NCI-H510A (cell line): Measurements from ENCODE around the gene ALMS1.
"Not testable (repeated sequence)": the region's sequence is repeated elsewhere in the genome, so short reads cannot be mapped to it uniquely, and the experiment has no call there.

Experiments
- DNase-seq: peaks from one replicate; lab custom pipeline; 2025; lab: John Stamatoyannopoulos, UW

The ALMS1 gene, protein sequence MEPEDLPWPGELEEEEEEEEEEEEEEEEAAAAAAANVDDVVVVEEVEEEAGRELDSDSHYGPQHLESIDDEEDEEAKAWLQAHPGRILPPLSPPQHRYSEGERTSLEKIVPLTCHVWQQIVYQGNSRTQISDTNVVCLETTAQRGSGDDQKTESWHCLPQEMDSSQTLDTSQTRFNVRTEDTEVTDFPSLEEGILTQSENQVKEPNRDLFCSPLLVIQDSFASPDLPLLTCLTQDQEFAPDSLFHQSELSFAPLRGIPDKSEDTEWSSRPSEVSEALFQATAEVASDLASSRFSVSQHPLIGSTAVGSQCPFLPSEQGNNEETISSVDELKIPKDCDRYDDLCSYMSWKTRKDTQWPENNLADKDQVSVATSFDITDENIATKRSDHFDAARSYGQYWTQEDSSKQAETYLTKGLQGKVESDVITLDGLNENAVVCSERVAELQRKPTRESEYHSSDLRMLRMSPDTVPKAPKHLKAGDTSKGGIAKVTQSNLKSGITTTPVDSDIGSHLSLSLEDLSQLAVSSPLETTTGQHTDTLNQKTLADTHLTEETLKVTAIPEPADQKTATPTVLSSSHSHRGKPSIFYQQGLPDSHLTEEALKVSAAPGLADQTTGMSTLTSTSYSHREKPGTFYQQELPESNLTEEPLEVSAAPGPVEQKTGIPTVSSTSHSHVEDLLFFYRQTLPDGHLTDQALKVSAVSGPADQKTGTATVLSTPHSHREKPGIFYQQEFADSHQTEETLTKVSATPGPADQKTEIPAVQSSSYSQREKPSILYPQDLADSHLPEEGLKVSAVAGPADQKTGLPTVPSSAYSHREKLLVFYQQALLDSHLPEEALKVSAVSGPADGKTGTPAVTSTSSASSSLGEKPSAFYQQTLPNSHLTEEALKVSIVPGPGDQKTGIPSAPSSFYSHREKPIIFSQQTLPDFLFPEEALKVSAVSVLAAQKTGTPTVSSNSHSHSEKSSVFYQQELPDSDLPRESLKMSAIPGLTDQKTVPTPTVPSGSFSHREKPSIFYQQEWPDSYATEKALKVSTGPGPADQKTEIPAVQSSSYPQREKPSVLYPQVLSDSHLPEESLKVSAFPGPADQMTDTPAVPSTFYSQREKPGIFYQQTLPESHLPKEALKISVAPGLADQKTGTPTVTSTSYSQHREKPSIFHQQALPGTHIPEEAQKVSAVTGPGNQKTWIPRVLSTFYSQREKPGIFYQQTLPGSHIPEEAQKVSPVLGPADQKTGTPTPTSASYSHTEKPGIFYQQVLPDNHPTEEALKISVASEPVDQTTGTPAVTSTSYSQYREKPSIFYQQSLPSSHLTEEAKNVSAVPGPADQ (N-terminal part only)

DNA sequence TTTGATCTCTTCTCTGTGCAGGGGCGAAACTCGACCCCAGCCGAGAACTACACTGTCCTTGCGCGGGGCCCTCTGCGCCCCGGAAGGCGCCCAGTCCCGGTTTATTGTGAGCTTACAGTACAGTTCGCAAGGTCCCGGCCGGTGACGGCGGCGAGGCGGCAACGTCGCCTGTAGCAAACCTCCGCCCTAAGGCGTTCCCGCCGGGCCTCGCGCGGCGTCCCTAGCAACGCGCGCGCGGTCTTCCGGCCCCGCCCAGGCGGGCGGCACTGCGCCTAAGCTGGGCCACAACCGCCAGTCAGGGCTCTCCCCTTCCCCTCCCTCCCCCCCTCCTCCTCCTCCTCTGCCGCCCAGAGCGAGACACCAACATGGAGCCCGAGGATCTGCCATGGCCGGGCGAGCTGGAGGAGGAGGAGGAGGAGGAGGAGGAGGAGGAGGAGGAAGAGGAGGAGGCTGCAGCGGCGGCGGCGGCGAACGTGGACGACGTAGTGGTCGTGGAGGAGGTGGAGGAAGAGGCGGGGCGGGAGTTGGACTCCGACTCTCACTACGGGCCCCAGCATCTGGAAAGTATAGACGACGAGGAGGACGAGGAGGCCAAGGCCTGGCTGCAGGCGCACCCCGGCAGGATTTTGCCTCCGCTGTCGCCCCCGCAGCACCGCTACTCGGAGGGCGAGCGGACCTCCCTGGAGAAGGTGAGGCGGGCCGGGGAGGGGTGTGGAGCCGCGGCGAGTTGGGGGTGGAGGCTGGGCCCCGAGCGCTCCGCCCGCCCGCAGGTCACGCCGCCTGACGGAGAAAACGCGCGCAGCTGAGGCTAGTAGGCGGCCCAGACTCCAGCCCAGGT is at the start of gene ALMS1:
Gene ALMS1, plus strand, starts transcription at position 333 of the 838 bp plus-strand sequence. Its CDS starts 33 bp downstream, at position 366.
- DNase-seq: peak; percentile 93

DNA sequence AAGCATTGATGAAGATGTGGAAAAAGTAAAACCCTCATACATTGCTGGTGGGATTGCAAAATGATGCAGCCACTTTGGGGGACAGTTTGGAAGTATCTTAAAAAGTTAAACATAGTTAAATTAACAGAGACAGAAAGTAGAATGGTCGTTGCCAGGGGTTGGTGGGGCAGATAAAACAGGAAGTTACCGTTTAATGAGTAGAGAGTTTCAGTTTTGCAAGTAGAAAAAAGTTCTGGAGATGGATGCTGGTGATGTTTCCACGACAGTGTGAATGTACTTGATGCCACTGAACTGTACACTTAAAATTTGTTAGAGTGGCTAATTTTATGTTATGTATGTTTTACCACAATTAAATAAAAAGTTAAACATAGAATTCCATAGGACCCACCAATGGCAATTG is 47.8 kb upstream of the ALMS1 start:
- DNase-seq: no peak

DNA sequence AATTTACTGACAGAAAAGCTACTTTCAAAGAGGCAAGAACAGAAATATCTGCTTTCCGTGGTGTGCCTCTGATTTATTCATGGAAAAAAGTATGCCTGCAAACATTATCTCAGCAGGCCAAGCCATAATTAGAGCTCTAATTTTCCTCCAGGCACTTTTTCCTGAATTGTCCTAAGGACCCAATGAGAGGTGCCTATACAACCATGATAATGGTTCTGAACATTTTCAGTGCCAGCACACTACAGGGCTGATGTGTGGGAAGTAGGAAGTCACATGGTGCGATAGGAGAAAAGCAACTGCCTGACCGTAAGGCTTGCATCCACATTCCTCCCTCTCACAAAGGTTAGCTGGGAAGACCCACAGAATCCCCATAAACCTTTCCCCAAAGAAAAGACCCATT is 46.4 kb upstream of the ALMS1 start:
- no peak for DNase-seq

DNA sequence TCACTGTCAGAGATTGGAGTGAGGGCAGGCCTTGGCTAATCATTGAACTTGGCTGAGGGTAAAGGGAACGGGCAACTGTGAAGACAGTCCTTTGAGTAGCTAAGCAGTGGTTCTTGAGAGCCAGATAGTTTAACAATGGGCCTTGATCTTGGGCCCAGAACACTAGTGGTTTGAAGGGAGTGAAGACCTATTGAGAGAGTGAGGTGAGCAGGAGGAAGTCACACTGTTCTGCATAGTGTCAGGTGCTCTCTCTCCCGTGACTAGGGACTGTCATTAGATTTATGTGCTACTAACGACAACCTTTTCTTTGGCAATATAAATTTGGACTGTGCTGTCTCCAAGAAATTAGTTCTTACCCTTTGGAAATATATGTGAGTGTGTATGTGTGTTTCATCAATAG is 44.6 kb upstream of the ALMS1 start:
- no peak for DNase-seq

DNA sequence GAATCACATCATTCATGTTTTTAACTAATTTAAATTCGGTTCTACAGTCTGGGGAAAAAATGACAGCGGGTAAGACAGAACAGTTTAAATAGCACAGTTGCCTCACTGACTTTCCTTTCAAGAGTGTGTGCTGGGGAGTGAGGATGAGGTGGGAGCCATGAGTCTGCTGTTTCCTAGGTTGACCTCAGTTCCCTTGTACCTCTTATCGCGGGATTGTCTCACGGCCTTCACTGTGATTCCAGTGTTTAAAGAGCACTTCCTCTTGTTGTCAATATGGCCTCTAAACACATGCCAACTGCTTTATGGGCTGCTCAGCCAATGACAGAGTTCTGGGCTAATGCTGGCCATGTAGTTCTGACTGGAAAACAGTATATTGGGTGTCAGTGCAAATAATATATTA is 41.6 kb upstream of the ALMS1 start:
- DNase-seq: no peak

DNA sequence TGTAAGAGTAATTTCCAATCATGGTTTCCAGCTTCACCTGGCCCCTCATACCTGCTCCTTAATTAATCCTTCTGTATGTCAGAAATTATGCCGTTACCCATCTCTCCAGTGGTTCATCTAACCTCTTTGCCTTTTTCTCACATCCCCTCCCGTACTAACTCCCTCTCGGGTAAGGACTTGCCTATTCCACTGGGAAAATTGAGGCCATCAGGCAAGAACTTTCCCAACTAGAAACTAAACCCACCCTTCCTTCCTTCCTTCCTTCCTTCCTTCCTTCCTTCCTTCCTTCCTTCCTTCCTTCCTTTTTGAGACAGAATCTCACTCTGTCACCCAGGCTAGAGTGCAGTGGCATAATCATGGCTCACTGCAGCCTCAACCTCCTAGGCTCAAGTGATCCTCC is 40.9 kb upstream of the ALMS1 start:
- not testable (repeated sequence) for DNase-seq

DNA sequence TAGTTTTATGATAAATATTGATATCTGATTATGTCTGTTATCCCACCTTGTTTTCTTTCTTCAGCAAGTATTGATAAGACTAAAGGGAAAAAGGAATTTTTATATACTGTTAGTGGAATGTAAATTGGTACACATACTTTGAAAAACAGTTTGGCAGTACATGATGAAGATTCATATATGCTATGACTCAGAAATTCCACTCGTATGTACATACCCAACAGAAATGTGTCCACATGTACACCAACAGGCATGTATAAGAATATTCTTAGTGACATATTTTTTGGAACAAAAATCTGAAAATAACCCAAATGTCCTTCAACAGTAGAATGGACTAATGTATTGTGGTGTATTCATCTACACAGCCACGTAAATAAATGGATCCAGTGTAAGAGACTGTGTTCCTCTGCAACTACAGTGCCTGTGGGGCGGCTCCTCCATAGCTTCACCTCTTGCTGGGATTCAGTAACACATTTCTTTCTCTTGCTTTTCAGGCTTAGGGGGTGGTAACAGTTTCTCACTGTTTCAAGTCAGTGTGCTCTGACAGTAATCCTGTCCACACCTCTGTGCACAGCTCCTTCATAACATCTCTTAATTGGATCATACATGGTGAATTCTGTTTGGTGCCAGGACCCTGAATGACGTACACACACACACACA is 35.5 kb upstream of the ALMS1 start:
- DNase-seq: no peak

DNA sequence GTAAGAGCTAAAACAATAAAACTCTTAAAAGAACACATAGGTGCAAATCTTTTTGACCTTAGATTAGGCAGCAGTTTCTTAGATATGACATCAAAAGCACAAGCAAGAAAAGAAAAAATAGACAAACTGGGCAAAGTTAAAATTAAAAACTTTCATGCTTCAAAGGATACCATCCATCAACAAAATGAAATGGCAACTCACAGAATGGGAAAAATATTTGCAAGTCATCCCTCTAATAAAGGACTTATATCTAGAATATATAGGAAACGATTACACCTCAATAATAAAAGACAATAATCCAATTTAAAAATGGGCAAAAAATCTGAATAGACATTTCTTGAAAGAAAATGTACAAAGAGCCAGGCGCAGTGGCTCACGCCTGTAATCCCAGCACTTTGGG is 29.5 kb upstream of the ALMS1 start:
- no peak for DNase-seq

DNA sequence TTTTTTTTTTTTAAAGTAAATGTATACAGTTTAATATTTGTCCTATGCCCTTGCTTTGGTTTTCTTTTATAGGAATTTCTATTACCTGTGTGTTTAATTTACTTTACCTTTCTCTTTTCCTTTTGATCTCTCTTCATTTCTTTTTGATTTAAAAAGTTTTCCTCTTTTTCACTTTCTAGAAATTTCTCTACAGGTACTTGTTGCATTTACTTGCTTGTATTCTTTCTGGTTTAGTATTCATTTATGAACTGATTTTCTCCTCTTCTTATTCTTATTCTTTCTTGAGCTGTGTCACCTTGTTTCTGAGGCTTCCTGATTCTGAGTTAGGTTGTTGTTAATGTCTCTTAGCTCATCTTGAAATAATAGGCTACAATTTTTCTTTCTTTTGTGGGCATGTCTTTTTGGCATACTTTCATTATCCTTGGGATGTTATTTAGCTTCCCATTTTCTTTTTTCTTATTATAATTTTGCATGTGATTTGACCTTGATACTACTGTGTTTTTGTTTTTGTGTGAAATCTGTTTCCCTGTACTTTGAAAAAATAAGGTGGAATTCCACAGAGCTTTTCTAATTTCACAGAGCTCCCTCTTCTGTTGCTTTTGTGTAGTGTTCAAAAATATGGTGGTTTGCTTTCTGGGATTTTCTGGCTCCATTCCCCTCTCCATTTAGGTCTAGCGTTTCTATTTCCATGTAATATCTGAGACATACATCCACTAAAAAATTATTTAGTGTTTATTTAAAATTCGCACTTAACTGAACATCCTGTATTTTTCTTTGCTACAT is 25.5 kb upstream of the ALMS1 start:
- no peak for DNase-seq

DNA sequence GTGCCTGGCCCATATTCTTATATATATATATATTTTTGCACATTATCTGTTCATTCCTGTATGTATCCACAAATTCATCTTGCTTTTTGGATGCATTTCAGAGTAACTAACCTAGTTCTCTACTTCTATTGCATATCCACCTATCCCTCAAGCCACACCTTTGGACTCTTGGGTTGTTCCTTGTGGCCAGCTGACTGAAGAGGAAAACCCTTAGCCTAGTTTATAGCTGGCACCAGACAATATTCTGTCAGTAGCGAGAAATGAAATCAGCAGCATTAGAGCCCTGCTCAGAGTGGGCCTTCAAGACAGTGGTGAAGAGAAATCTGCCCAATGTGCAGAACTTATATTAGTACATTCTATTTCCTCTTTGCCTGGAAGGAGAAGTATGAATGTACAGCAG is 19.6 kb upstream of the ALMS1 start:
- DNase-seq: no peak

DNA sequence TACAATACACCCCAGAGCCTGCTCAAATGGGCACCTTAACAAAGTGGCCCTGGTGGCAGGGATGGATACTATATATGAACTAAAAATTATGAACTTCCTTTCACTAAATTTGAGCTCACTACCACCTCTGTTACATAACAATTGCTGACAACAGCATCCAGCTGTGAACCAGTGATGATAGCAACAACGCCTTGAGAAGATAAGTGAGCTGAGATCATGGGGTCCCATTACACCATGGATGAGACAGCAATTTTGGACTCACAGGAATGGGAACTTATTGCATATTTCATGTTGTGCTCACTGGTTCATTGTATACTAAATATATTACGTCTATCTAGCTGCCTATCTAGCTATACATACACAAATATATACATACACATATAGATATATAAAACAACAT is 16.9 kb upstream of the ALMS1 start:
- DNase-seq: no peak

DNA sequence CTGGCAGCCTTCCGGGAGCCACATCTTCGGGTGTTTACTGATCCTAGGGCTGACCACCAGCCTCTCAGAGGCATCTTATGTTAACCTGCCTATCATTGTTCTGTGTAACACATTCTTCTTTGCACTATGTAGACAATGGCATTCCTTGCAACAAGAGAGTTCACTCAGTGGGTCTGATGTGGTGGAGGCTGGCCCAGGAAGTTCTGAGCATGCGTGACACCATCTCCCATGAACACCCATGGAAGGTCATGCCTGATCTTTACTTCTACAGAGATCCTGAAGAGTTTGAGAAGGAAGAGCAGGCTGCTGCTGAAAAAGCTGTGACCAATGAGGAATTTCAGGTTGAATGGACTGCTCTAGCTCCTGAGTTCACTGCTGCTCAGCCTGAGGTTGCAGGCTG is 15.3 kb upstream of the ALMS1 start:
- DNase-seq: no peak

DNA sequence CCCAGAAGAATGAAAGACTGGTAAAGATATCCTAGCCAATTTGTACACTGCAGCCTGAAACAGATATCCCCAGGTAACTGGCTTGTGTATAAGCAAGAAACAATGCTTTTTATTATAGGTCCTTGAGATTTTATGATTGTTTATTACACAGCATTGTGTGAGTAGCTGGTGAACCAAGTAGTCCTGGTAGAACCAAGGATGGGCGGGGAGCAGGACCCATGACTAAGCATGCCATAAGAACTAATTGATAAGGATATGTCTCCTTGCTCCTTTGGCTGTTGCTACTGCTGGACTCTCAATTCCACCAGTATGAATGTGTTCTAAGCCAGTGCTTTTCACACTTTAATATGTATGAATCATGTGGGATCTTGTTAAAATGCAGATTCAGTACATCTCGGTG is 12.3 kb upstream of the ALMS1 start:
- no peak for DNase-seq

DNA sequence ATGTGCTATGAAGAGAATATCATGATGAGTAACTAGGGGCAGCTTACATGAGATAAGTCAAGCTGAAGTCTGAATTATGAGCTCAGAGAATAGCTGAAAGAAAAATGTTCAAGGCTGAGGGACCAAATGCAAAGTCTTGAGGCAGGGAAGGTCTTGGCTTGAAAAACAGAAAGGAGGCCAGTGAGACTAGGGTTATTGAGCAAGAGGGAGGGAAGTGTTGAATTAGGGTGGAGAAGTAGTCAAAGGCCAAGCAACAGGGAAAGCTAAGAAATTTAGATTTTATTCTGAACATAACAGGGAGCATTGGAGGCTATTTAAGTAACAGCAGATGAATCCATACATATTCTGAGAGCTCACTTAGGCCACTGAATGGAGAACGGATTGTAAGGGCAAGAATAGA is 11.4 kb upstream of the ALMS1 start:
- DNase-seq: no peak

DNA sequence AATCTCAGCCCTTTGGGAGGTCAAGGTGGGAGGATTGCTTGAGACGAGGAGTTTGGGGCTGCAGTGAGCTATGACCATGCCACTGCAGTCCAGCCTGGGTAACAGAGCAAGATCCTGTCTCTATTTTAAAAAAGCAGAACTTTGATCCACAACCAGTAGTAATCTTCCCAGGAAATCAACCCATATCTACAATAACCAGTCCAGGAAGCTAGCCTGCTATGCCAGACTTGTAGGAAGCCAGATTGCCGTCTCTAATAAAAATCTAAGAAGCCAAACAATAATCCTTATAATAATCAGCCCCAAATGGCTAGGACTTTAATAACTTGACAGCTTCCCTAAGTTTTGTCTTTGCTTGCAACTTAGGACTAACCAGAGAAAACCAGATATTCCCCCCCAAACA is 9.0 kb upstream of the ALMS1 start:
- no peak for DNase-seq

DNA sequence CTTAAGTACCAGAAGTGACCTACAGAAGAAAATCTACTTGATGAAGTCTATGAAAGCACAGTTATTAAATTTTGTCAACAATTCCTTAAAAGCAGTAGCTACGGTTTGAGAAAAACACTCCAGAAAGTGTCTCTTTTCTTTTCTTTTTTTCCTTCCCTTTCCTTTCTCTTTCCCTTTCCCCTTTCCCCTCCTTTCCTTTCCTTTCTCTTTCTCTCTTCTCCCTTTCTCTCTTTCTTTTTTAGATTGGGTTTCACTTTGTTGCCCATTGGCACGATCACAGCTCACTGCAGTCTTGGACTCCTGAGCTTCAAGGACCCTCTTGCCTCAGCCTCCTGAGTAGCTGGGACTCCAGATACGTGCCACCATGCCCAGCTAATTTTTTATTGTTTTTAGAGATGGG is 2.6 kb upstream of the ALMS1 start:
- DNase-seq: no peak

DNA sequence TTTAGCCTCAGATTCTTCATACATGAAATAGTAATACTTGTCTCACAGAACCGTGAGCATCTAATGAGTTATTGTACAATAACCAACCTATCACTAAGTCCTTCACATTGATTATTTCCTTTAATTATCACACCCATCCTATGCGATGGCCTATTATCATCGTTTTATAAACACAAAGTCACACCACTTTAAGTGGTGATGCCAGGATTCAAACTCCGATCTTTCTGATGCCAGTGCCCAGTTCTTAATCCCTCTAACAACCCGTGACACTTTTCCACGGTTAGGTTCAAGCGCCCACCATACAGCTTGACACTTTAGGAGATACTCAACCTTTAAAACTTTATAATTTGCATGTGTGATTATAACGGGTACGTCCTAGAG is 523 bp upstream of the ALMS1 start:
- DNase-seq: no peak

DNA sequence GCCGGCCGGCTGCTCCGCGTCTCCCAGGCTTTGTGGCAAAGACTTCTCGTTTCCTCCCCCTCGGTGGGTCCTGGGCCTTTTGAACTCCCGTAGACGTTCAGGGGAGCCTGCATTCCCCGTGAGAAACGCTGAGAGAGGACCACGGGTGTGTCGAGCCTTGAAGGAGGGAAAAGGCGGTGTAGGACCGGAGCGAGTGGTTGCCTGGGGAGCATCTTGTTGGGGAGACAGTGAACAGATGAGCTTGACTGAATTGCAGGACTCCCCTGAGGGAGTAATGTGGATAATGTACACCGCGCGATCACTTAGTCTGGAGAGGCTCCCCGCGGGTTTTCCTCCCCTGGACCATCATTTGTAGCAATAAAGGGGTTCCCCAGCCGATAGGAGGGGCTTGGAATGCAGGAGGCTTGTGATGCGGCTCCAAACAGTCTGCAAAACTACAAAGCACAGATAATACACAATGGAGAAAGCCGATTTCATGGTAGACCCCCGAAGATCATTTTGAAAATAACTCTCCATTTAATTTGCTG is 769 bp downstream of the ALMS1 start:
- DNase-seq: no peak

DNA sequence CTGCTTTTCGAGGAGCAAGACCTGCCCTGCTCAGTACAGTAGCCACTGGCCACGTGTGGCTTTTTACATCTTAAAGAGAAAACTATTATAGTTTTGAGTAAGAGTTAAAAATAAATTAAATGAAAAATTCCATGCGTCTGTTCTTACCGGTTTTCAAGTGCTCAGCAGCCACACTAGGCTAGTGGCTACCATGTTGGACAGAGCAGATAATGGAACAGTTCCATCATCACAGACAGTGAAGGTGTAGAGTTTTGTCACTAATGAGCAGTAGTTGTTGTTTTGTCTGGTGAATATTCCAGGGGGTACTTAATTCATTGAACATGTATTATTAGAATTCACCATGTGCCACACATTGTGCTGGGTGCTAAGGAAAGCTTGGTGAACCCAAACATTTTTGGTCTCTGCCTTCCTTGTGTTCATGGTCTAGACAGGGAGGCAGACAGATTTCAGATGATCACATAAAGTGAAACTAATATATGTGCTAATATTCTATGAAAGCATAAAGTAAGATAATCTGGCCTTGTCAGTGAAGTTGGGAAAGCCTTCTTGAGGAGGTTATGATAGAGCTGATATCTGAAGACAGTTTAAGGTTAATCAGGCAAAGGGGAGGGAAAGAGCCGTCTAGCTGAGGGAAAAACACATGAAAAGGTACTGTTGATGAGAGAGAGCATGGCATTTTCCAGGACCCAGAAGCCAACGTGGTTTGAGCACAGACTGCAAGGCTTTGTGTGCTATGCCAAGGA is 1.4 kb downstream of the ALMS1 start:
- no peak for DNase-seq
